Stimulated activated naive CD8-positive, alpha-beta T cell treated with anti-CD3 and anti-CD28 coated beads, Interleukin-15, Interleukin-2, amounts not matched to agents 100 ng/mL and 50 ng/mL, for 24 hours (primary cell): Measurements from ENCODE around the gene HPCA.
"Not testable (repeated sequence)": the region's sequence is repeated elsewhere in the genome, so short reads cannot be mapped to it uniquely, and the experiment has no call there.

ENCODE experiments used
- H3K27ac Mint-ChIP-seq: one replicate; pipeline ENCODE4 v1.8.0; 2021; ENCODE audit warnings: mild to moderate bottlenecking, mixed read lengths
- H3K27me3 Mint-ChIP-seq: one replicate; pipeline ENCODE4 v1.8.0; 2021; ENCODE audit warnings: mixed read lengths
- H3K36me3 Mint-ChIP-seq: one replicate; pipeline ENCODE4 v1.8.0; 2021; ENCODE audit warnings: low read depth, mixed read lengths
- H3K4me1 Mint-ChIP-seq: one replicate; pipeline ENCODE4 v1.8.0; 2021; ENCODE audit warnings: low read depth, mixed read lengths
- H3K4me3 Mint-ChIP-seq: one replicate; pipeline ENCODE4 v1.8.0; 2021; ENCODE audit warnings: mild to moderate bottlenecking, mixed read lengths
- H3K9me3 Mint-ChIP-seq: one replicate; pipeline ENCODE4 v1.8.0; 2021; ENCODE audit warnings: mixed read lengths

The HPCA gene

GRCh38 chr1:32900956-32901822 is 14.9 kb downstream of the HPCA start, which contains the start of gene TMEM54:
Gene TMEM54 (minus strand): TSS chr1:32901389. CDS start chr1:32901238, 151 bp downstream.
- Mint-ChIP-seq H3K27ac (no peak within 1 kb of the TSS), H3K36me3 (no peaks in the 10 kb centered on the region), H3K9me3 (no peaks in the 10 kb centered on the region), H3K27me3 (peaks cover 53% of the 10 kb centered on the region), H3K4me1 (peaks cover 8% of the 10 kb centered on the region), H3K4me3 (peak within 1 kb of the TSS; percentile 77)

DNA sequence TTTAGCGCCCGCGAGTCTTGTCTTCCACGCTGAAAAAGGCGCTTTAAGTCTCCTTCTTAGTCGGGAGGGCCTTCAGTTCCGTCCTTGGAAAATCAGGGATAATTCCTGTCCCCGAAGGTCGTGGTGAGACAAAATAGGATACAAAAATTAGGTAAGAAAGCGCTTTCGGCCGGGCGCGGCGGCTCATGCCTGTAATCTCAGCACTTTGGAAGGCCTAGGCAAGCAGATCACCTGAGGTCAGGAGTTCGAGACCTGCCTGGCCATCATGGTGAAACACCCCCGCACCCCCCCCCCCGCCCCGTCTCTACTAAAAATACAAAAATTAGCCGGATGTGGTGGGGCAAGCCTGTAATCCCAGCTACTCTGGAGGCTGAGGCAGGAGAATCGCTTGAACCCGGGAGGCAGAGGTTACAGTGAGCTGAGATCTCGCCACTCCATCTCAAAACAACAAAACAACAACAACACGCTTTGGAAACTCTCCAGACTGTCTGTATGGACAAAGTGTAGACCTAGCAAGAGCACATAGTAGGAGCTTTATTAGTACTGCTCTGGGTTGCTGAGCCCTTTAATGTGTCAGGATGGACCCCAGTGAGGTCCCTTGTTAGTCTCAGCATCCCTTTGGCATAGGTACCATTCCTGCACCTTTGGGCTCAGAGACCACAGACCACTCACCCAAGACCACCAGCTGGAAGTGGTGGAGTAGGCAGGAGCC is 15.7 kb downstream of the HPCA start:
- peak overlapping the region; percentile 77 for H3K4me3 Mint-ChIP-seq
- no peaks in the 10 kb centered on the region for H3K9me3 Mint-ChIP-seq
- peaks cover 8% of the 10 kb centered on the region for H3K4me1 Mint-ChIP-seq
- peaks cover 49% of the 10 kb centered on the region for H3K27me3 Mint-ChIP-seq
- no peak overlapping the region for H3K27ac Mint-ChIP-seq
- no peaks in the 10 kb centered on the region for H3K36me3 Mint-ChIP-seq

GRCh38 chr1:32902535-32902920 is 16.2 kb downstream of the HPCA start:
- Mint-ChIP-seq H3K36me3 (no peaks in the 10 kb centered on the region), H3K4me1 (peaks cover 8% of the 10 kb centered on the region), H3K27me3 (peaks cover 47% of the 10 kb centered on the region), H3K4me3 (peak overlapping the region; percentile 66), H3K9me3 (no peaks in the 10 kb centered on the region), H3K27ac (no peak overlapping the region)

- peaks cover 37% of the 10 kb centered on the region for H3K27me3 Mint-ChIP-seq
- no peaks in the 10 kb centered on the region for H3K36me3 Mint-ChIP-seq
- peaks cover 8% of the 10 kb centered on the region for H3K4me1 Mint-ChIP-seq
These were observed 17.9 kb downstream of the HPCA start for GRCh38 chr1:32903991-32904785.

GRCh38 chr1:32904797-32905196 is 18.5 kb downstream of the HPCA start:
- H3K9me3 Mint-ChIP-seq: no peaks in the 10 kb centered on the region
- H3K4me3 Mint-ChIP-seq: no peak overlapping the region
- H3K27ac Mint-ChIP-seq: no peak overlapping the region
- H3K36me3 Mint-ChIP-seq: no peaks in the 10 kb centered on the region
- H3K4me1 Mint-ChIP-seq: peaks cover 8% of the 10 kb centered on the region
- peaks cover 35% of the 10 kb centered on the region for H3K27me3 Mint-ChIP-seq

More at GRCh38 chr1:32903991-32904785, 17.9 kb downstream of the HPCA start:
- Mint-ChIP-seq H3K27ac (no peak overlapping the region), H3K9me3 (no peaks in the 10 kb centered on the region), H3K4me3 (no peak overlapping the region)

DNA sequence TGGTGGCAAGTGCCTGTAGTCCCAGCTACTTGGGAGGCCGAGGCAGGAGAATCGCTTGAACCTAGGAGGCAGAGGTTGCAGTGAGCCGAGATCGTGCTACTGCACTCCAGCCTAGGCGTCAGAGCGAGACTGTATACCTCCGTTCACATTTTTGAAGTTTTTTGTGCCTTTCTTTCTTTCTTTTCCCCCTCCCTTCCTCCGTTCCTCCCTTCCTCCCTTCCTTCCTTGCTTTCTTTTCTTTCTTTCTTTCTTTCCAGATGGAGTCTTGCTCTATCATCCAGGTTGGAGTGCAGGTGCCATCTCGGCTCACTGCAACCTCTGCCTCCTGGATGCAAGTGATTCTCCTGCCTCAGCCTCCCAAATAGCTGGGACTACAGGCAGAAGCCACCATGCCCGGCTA is 19.3 kb downstream of the HPCA start:
- H3K36me3 Mint-ChIP-seq, H3K4me1 Mint-ChIP-seq, H3K27ac Mint-ChIP-seq, H3K9me3 Mint-ChIP-seq, H3K4me3 Mint-ChIP-seq: not testable (repeated sequence)
- peaks cover 32% of the 10 kb centered on the region for H3K27me3 Mint-ChIP-seq

GRCh38 chr1:32906654-32907053 is 20.4 kb downstream of the HPCA start:
- Mint-ChIP-seq H3K27me3 (peaks cover 28% of the 10 kb centered on the region), H3K4me1 (peaks cover 3% of the 10 kb centered on the region), H3K4me3 (no peak overlapping the region), H3K9me3 (no peaks in the 10 kb centered on the region), H3K27ac (no peak overlapping the region), H3K36me3 (no peaks in the 10 kb centered on the region)

DNA sequence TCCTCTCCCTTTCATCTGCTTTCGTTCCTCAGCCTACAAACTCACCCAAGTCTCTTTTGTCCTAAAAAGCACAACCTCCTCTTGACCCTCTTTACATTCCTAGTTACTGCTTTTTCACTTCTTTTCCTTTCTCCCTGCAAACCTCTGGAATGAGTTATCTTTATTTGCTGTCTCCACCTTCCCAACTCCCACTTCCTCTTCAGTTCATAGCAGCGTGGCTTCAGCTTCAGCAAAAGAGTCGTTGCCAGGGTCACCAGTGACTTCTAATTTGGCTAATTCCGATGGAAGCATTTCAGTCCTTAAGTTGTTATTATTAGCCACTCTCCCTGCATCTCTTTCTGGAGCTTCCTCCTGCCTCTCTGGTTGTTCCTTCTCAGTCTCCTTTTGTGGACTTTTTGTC is 21.1 kb downstream of the HPCA start:
- no peak overlapping the region for H3K27ac Mint-ChIP-seq
- H3K27me3 Mint-ChIP-seq: peaks cover 20% of the 10 kb centered on the region
- H3K9me3 Mint-ChIP-seq: no peaks in the 10 kb centered on the region
- H3K4me1 Mint-ChIP-seq: no peaks in the 10 kb centered on the region
- H3K36me3 Mint-ChIP-seq: no peaks in the 10 kb centered on the region
- no peak overlapping the region for H3K4me3 Mint-ChIP-seq

- no peaks in the 10 kb centered on the region for H3K4me1 Mint-ChIP-seq
- no peak overlapping the region for H3K4me3 Mint-ChIP-seq
- H3K27me3 Mint-ChIP-seq: peaks cover 7% of the 10 kb centered on the region
- H3K36me3 Mint-ChIP-seq: no peaks in the 10 kb centered on the region
- no peak overlapping the region for H3K27ac Mint-ChIP-seq
- no peaks in the 10 kb centered on the region for H3K9me3 Mint-ChIP-seq
These were observed 24.0 kb downstream of the HPCA start for GRCh38 chr1:32910319-32910718.

DNA sequence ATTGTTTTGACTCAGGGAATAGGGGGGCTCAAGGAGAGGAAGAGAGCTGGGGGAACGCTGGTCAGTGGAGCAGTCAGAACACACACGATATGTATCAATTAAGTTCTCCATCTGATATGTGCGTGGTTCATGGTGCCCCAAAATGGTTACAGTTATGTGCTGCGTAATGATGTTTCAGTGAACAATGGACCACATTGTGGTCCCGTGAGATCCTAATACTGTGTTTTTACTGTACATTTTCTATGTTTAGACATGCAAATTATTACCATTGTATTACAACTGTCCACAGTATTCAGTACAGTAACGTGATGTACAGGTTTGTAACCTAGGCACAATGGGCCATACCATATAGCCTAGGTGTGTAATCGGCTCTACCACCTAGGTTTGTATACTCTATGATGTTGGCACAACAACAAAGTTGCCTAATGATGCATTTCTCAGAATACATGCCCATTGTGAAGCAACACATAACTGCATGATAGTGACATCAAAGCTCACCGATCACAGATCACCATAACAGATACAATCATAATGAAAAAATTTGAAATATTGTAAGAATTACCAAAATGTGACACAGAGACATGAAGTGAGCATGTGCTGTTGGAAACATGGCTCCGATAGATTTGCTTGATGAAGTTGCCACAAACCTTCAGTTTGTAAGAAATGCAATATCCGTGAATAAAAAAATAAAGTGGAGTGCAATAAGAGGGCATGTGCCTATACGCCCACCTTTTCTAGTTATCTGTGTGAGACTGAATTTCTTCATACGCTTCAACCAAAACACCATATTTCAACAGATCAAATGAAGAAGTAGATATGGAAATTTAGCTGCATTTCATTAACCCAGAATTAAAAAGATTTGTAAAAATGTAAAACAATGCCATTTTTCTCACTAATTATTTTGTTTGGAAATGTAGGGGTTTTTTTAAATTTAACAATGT is 29.7 kb downstream of the HPCA start:
- no peaks in the 10 kb centered on the region for H3K36me3 Mint-ChIP-seq
- peaks cover 3% of the 10 kb centered on the region for H3K4me1 Mint-ChIP-seq
- no peak overlapping the region for H3K4me3 Mint-ChIP-seq
- H3K9me3 Mint-ChIP-seq: no peaks in the 10 kb centered on the region
- H3K27ac Mint-ChIP-seq: no peak overlapping the region
- peaks cover 33% of the 10 kb centered on the region for H3K27me3 Mint-ChIP-seq

DNA sequence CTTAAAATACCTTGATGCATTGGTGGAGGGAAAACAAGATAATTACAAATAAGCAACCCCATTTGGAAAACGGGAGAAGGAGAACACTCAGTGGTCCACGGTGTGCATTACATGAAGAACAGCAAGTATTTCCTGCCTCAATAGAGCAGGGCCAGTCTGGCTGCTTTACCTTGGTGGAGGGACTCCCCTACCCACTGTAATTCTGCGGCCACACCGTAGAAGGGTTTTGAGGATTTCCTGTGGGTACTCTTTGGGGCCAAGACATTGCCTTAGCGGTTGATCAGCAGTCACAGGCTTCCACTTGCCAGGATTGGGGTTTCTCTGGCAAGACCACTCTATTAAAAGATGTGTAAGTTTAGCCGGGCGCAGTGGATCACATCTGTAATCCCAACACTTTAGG is 31.2 kb downstream of the HPCA start:
- H3K36me3 Mint-ChIP-seq: no peaks in the 10 kb centered on the region

DNA sequence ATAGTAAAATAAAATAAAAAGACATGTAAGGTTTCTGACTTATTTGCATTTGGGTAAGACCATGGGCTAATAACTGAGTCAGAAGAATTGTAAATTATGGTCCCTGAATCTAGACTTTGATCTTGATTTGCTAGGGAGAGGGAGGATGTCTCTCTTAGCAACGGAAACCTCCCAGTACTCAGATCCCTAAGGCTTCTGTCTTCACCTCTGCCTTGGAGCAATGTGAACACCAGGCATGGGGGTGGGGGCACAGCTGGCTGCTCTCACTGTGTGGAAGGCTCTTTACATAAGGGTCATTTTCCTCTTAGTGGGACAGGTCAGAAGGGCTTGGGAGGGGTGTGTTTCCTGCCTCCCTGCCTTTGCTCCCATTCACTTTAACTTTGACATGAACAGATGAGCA is 31.9 kb downstream of the HPCA start:
- H3K9me3 Mint-ChIP-seq: no peaks in the 10 kb centered on the region
- peaks cover 3% of the 10 kb centered on the region for H3K4me1 Mint-ChIP-seq
- peaks cover 49% of the 10 kb centered on the region for H3K27me3 Mint-ChIP-seq
- no peaks in the 10 kb centered on the region for H3K36me3 Mint-ChIP-seq
- no peak overlapping the region for H3K27ac Mint-ChIP-seq
- no peak overlapping the region for H3K4me3 Mint-ChIP-seq

More for the DNA sequence above, 31.2 kb downstream of the HPCA start:
- Mint-ChIP-seq H3K27me3 (peaks cover 43% of the 10 kb centered on the region), H3K9me3 (no peaks in the 10 kb centered on the region), H3K27ac (no peak overlapping the region), H3K4me3 (no peak overlapping the region), H3K4me1 (peaks cover 3% of the 10 kb centered on the region)

- H3K36me3 Mint-ChIP-seq: no peaks in the 10 kb centered on the region
- H3K9me3 Mint-ChIP-seq: no peaks in the 10 kb centered on the region
- peaks cover 66% of the 10 kb centered on the region for H3K27me3 Mint-ChIP-seq
- H3K4me3 Mint-ChIP-seq: no peak overlapping the region
- H3K4me1 Mint-ChIP-seq: peaks cover 10% of the 10 kb centered on the region
- H3K27ac Mint-ChIP-seq: no peak overlapping the region
These were observed 33.8 kb downstream of the HPCA start for GRCh38 chr1:32919811-32920733.
